Neuronal stem cell (in vitro differentiated cells): ENCODE data around the gene GRP.
A peak's percentile ranks its signal among the peaks of the same experiment; 100 is the strongest.

Experiments used
- DNase-seq: peaks from one replicate; pipeline ENCODE4 v3.0.0-alpha.2; 2013; ENCODE audit warnings: low spot score
- H2AFZ ChIP-seq: one replicate; pipeline ENCODE4 v1.6.1; 2013; ENCODE audit warnings: mild to moderate bottlenecking, low read length, inconsistent platforms
- H2AK5ac ChIP-seq: 2 replicates; pipeline ENCODE4 v1.6.1; 2013; ENCODE audit warnings: low read depth, mild to moderate bottlenecking, inconsistent platforms, low read length, moderate library complexity, mixed read lengths
- H2BK120ac ChIP-seq: 2 replicates; pipeline ENCODE4 v1.6.1; 2013; ENCODE audit warnings: low read depth, mild to moderate bottlenecking, inconsistent platforms, low read length, moderate library complexity, mixed read lengths
- H2BK12ac ChIP-seq: one replicate; pipeline ENCODE4 v1.6.1; 2013; ENCODE audit warnings: low read length, inconsistent platforms
- H2BK15ac ChIP-seq: 2 replicates; pipeline ENCODE4 v1.6.1; 2013; ENCODE audit warnings: mild to moderate bottlenecking, low read length, inconsistent platforms, mixed read lengths
- H2BK5ac ChIP-seq: one replicate; pipeline ENCODE4 v1.6.1; 2013; ENCODE audit warnings: inconsistent platforms, mild to moderate bottlenecking, low read length, moderate library complexity
- H3K14ac ChIP-seq: one replicate; pipeline ENCODE4 v1.6.1; 2013; ENCODE audit warnings: low read length, inconsistent platforms
- H3K18ac ChIP-seq: 2 replicates; pipeline ENCODE4 v1.6.1; 2013; ENCODE audit warnings: low read length, inconsistent platforms
- H3K23ac ChIP-seq: 2 replicates; pipeline ENCODE4 v1.6.1; 2013; ENCODE audit warnings: low read depth, mild to moderate bottlenecking, mixed read lengths, low read length, inconsistent platforms; ENCODE audit not compliant: poor library complexity
- H3K27ac ChIP-seq: replicated peaks from 3 replicates; pipeline ENCODE4 v1.5.1; 2013; ENCODE audit warnings: low read length, inconsistent platforms
- H3K27me3 ChIP-seq, 3 experiments: 2 replicates each; pipeline ENCODE4 v1.6.1; 2013; ENCODE audit warnings: low read length in 3 of 3, mild to moderate bottlenecking in 2 of 3, inconsistent platforms in 1 of 3, low read depth in 1 of 3, mixed read lengths in 1 of 3, moderate library complexity in 1 of 3; ENCODE audit not compliant: control insufficient read depth in 3 of 3, insufficient read depth in 3 of 3
- H3K36me3 ChIP-seq, 2 donors: replicated peaks in 1 of 2; 2 replicates each; pipeline ENCODE4 v1.6.1; 2013; ENCODE audit warnings: low read length in 2 of 2; ENCODE audit not compliant: control insufficient read depth in 2 of 2, insufficient read depth in 2 of 2
- H3K4ac ChIP-seq: 2 replicates; pipeline ENCODE4 v1.6.1; 2013; ENCODE audit warnings: inconsistent platforms, mild to moderate bottlenecking, low read length, moderate library complexity
- H3K4me1 ChIP-seq, 2 donors: 1 replicate in 1 of 2; 2 replicates in 1 of 2; pipeline ENCODE4 v1.6.1; 2013; ENCODE audit warnings: low read length in 2 of 2, low read depth in 1 of 2; ENCODE audit not compliant: control insufficient read depth in 2 of 2, insufficient read depth in 1 of 2
- H3K4me2 ChIP-seq: one replicate; pipeline ENCODE4 v1.6.1; 2013; ENCODE audit warnings: mild to moderate bottlenecking, low read length, inconsistent platforms; ENCODE audit not compliant: insufficient read depth, poor library complexity, severe bottlenecking
- H3K4me3 ChIP-seq, 2 donors: 2 replicates each; pipeline ENCODE4 v1.5.1; 2013; ENCODE audit warnings: low read length in 2 of 2, mild to moderate bottlenecking in 2 of 2, inconsistent platforms in 1 of 2, moderate library complexity in 1 of 2
- H3K79me1 ChIP-seq: one replicate; pipeline ENCODE4 v1.6.1; 2013; ENCODE audit warnings: low read depth, mild to moderate bottlenecking, inconsistent platforms, low read length, moderate library complexity
- H3K9ac ChIP-seq: one replicate; pipeline ENCODE4 v1.6.1; 2013; ENCODE audit warnings: mild to moderate bottlenecking, low read depth, low read length, inconsistent platforms; ENCODE audit not compliant: poor library complexity
- H3K9me3 ChIP-seq, 2 donors: replicated peaks in 1 of 2; 2 replicates each; pipeline versions ENCODE3 to v1.6.1; 2013; ENCODE audit warnings: low read length in 2 of 2, mild to moderate bottlenecking in 2 of 2, inconsistent platforms in 1 of 2, low read depth in 1 of 2, mixed read lengths in 1 of 2, moderate library complexity in 1 of 2; ENCODE audit not compliant: control insufficient read depth in 2 of 2, insufficient read depth in 1 of 2
- H4K8ac ChIP-seq: one replicate; pipeline ENCODE4 v1.6.1; 2013; ENCODE audit warnings: low read depth, mild to moderate bottlenecking, inconsistent platforms, low read length, moderate library complexity
- H4K91ac ChIP-seq: one replicate; pipeline ENCODE4 v1.6.1; 2013; ENCODE audit warnings: low read length, low read depth, mild to moderate bottlenecking, inconsistent platforms; ENCODE audit not compliant: poor library complexity
- WGBS, 2 donors: extraction: QIAGEN DNeasy Blood & Tissue Kit; methylation state at CpG; one replicate each; pipeline ENCODE4 v1.1.7; 2013; ENCODE audit warnings: missing lambda C conversion rate in 2 of 2, mixed read lengths in 1 of 2; ENCODE audit not compliant: insufficient read length in 2 of 2, insufficient replicate concordance in 1 of 2; ENCODE audit errors: extremely low coverage in 2 of 2; 5-methylcytosine and 5-hydroxymethylcytosine counted together

GRP gene

GRCh38 chr18:59271606-59272220 lies 51.8 kb downstream of the GRP start:
- peaks cover 0 to 22% of the 10 kb centered on the region in 2 donors for H3K36me3 ChIP-seq
- H3K27ac ChIP-seq = no peak overlapping the region
- no peak overlapping the region for H3K14ac ChIP-seq
- peak overlapping the region; percentile 92 for H3K18ac ChIP-seq
- no peak overlapping the region for H3K4ac ChIP-seq
- H4K8ac ChIP-seq = no peak overlapping the region
- no peak overlapping the region for H2BK120ac ChIP-seq
- peak overlapping the region; percentile 77 for H3K4me2 ChIP-seq
- peaks cover 0 to 98% (median 19%) of the 10 kb centered on the region in 3 experiments for H3K27me3 ChIP-seq
- H3K4me3 ChIP-seq = peak overlapping the region in 1 of 2 donors; percentile 97
- H2AK5ac ChIP-seq = peak overlapping the region; percentile 11
- no peak overlapping the region for H2BK15ac ChIP-seq
- no peak for DNase-seq
- H2AFZ ChIP-seq = no peak overlapping the region
- peaks cover under 1 to 23% of the 10 kb centered on the region in 2 donors for H3K9me3 ChIP-seq
- H3K23ac ChIP-seq = no peak overlapping the region
- no peak overlapping the region for H4K91ac ChIP-seq
- peaks cover 2% of the 10 kb centered on the region for H3K79me1 ChIP-seq
- WGBS, 2 donors = no CpG with 5 or more reads among the region's 14 CpGs
- H2BK12ac ChIP-seq = no peak overlapping the region
- no peak overlapping the region for H2BK5ac ChIP-seq
- H3K4me1 ChIP-seq = peaks cover 0 to 19% of the 10 kb centered on the region in 2 donors
- peak overlapping the region; percentile 91 for H3K9ac ChIP-seq

- WGBS, 2 donors = no CpG with 5 or more reads among the region's 52 CpGs
- DNase-seq = no peak
Measured at GRCh38 chr18:59272221-59272888, 52.4 kb downstream of the GRP start.

GRCh38 chr18:59272891-59273758 lies 53.2 kb downstream of the GRP start, which contains the start of gene RAX:
RAX (minus strand) TSS chr18:59273454; CDS start chr18:59273206, 248 bp downstream.
- H3K79me1 ChIP-seq = peaks cover 2% of the 10 kb centered on the region
- no CpG with 5 or more reads among the region's 88 CpGs for WGBS, 2 donors
- DNase-seq = peak; percentile 91

More at GRCh38 chr18:59272221-59272888, 52.4 kb downstream of the GRP start:
- peak overlapping the region; percentile 77 for H3K4me2 ChIP-seq
- peak overlapping the region; percentile 77 for H2AK5ac ChIP-seq
- peak overlapping the region; percentile 56 for H2BK15ac ChIP-seq
- H3K27ac ChIP-seq = no peak overlapping the region
- peak overlapping the region; percentile 2 for H2BK12ac ChIP-seq
- H3K4ac ChIP-seq = no peak overlapping the region
- H2BK5ac ChIP-seq = peak overlapping the region; percentile 33
- no peak overlapping the region for H4K8ac ChIP-seq
- H4K91ac ChIP-seq = no peak overlapping the region
- H3K36me3 ChIP-seq = peaks cover 0 to 18% of the 10 kb centered on the region in 2 donors
- peaks cover 0 to 17% of the 10 kb centered on the region in 2 donors for H3K9me3 ChIP-seq
- peak overlapping the region; percentile 92 for H3K18ac ChIP-seq
- H3K14ac ChIP-seq = peak overlapping the region; percentile 58
- peak overlapping the region in 1 of 2 donors; percentile 97 for H3K4me3 ChIP-seq
- peak overlapping the region; percentile 78 for H2BK120ac ChIP-seq
- H3K23ac ChIP-seq = peak overlapping the region; percentile 36
- H3K9ac ChIP-seq = peak overlapping the region; percentile 91
- H3K79me1 ChIP-seq = peaks cover 2% of the 10 kb centered on the region
- H3K4me1 ChIP-seq = peaks cover 0 to 20% of the 10 kb centered on the region in 2 donors
- peaks cover 0 to 98% (median 13%) of the 10 kb centered on the region in 3 experiments for H3K27me3 ChIP-seq
- H2AFZ ChIP-seq = peak overlapping the region; percentile 72

More at GRCh38 chr18:59272891-59273758, 53.2 kb downstream of the GRP start, which contains the start of gene RAX:
- H2BK15ac ChIP-seq = peak within 1 kb of the TSS; percentile 86
- no peak within 1 kb of the TSS for H4K8ac ChIP-seq
- peak within 1 kb of the TSS in 1 of 2 donors; percentile 97 for H3K4me3 ChIP-seq
- H3K9me3 ChIP-seq = peaks cover 0 to 10% of the 10 kb centered on the region in 2 donors
- H4K91ac ChIP-seq = no peak within 1 kb of the TSS
- H2AK5ac ChIP-seq = peak within 1 kb of the TSS; percentile 77
- H2BK12ac ChIP-seq = peak within 1 kb of the TSS; percentile 2
- peak within 1 kb of the TSS; percentile 72 for H2AFZ ChIP-seq
- peaks cover 0 to 98% (median 6%) of the 10 kb centered on the region in 3 experiments for H3K27me3 ChIP-seq
- H3K27ac ChIP-seq = no peak within 1 kb of the TSS
- H2BK5ac ChIP-seq = peak within 1 kb of the TSS; percentile 62
- H2BK120ac ChIP-seq = peak within 1 kb of the TSS; percentile 92
- H3K36me3 ChIP-seq = peaks cover 0 to 11% of the 10 kb centered on the region in 2 donors
- peak within 1 kb of the TSS; percentile 55 for H3K23ac ChIP-seq
- H3K4me2 ChIP-seq = peak within 1 kb of the TSS; percentile 96
- H3K4me1 ChIP-seq = peaks cover 0 to 20% of the 10 kb centered on the region in 2 donors
- H3K18ac ChIP-seq = peak within 1 kb of the TSS; percentile 98
- H3K9ac ChIP-seq = peak within 1 kb of the TSS; percentile 91
- H3K14ac ChIP-seq = peak within 1 kb of the TSS; percentile 58
- H3K4ac ChIP-seq = peak within 1 kb of the TSS; percentile 62
